Measurements from ENCODE around the gene CGRRF1.

Gene CGRRF1

GRCh38 chr14:54567639-54568561 lies 58.2 kb downstream of the CGRRF1 start:
- DNase-seq, result peak in 41 of 42 donors; percentile 13 to 73 (median 50)
- intact Hi-C loops (cut with DNase I), result loop anchor here (10.0 kb wide), 1 partner anchor 707 kb away; the partner anchor contains the start of gene FBXO34

- DNase-seq, result peak in 27 of 42 donors; percentile 3 to 50 (median 20)
- intact Hi-C loops (cut with DNase I), result loop anchor here (10.0 kb wide), 1 partner anchor 706 kb away; the partner anchor contains the start of gene FBXO34
Observed at GRCh38 chr14:54568821-54569595, 59.3 kb downstream of the CGRRF1 start.

GRCh38 chr14:54570047-54570446 lies 60.3 kb downstream of the CGRRF1 start:
- no peak for DNase-seq
- intact Hi-C loops (cut with DNase I), result loop anchor here (5.0 kb wide), 1 partner anchor 122 kb away; no protein-coding TSS in a partner anchor

GRCh38 chr14:54570631-54571415 lies 61.1 kb downstream of the CGRRF1 start:
- DNase-seq, result no peak
- intact Hi-C loops (cut with DNase I), result loop anchor here (5.0 kb wide), 1 partner anchor 121 kb away; no protein-coding TSS in a partner anchor

GRCh38 chr14:54572316-54572715 lies 62.6 kb downstream of the CGRRF1 start:
- no peak for DNase-seq
- intact Hi-C loops (cut with DNase I), result loop anchor here (5.0 kb wide), 1 partner anchor 120 kb away; no protein-coding TSS in a partner anchor

- no peak for DNase-seq
- intact Hi-C loops (cut with DNase I), result loop anchor here (5.0 kb wide), 1 partner anchor 118 kb away; no protein-coding TSS in a partner anchor
Observed at GRCh38 chr14:54574528-54574927, 64.8 kb downstream of the CGRRF1 start.

GRCh38 chr14:54577494-54577893 lies 67.8 kb downstream of the CGRRF1 start:
- intact Hi-C loops (cut with DNase I), result no loop called here

GRCh38 chr14:54577977-54578376 lies 68.3 kb downstream of the CGRRF1 start:
- no peak for DNase-seq
- intact Hi-C loops (cut with DNase I), result no loop called here

More at GRCh38 chr14:54577494-54577893, 67.8 kb downstream of the CGRRF1 start:
- no peak for DNase-seq

GRCh38 chr14:54579621-54580020 lies 69.9 kb downstream of the CGRRF1 start:
- no peak for DNase-seq
- intact Hi-C loops (cut with DNase I), result no loop called here

- DNase-seq, result no peak
- intact Hi-C loops (cut with DNase I), result no loop called here
Observed at GRCh38 chr14:54580933-54581332, 71.2 kb downstream of the CGRRF1 start.

- intact Hi-C loops (cut with DNase I), result no loop called here
- no peak for DNase-seq
Observed at GRCh38 chr14:54582334-54582733, 72.6 kb downstream of the CGRRF1 start.

- intact Hi-C loops (cut with DNase I), result no loop called here
- no peak for DNase-seq
Observed at GRCh38 chr14:54584097-54584496, 74.4 kb downstream of the CGRRF1 start.

- intact Hi-C loops (cut with DNase I), result no loop called here
- DNase-seq, result no peak
Observed at GRCh38 chr14:54585214-54585613, 75.5 kb downstream of the CGRRF1 start.
